Epidermal melanocyte (primary cell): Measurements from ENCODE around the gene PTPN14.

Source experiments
- DNase-seq: peaks from one replicate; pipeline ENCODE4 v3.0.0; 2011; ENCODE audit warnings: low spot score; ENCODE audit not compliant: insufficient read length

The PTPN14 gene

GRCh38 chr1:214316593-214316992, 234.8 kb downstream of the PTPN14 start:
- no peak for DNase-seq

GRCh38 chr1:214314178-214314843, 237.1 kb downstream of the PTPN14 start:
- DNase-seq, result no peak

- DNase-seq, result no peak
Observed at GRCh38 chr1:214312530-214313051, 238.8 kb downstream of the PTPN14 start.

GRCh38 chr1:214310777-214311690, 240.4 kb downstream of the PTPN14 start:
- DNase-seq, result no peak

GRCh38 chr1:214310010-214310409, 241.4 kb downstream of the PTPN14 start:
- no peak for DNase-seq

- no peak for DNase-seq
Observed at GRCh38 chr1:214306269-214306668, 245.1 kb downstream of the PTPN14 start.

GRCh38 chr1:214305164-214305751, 246.1 kb downstream of the PTPN14 start:
- no peak for DNase-seq

- DNase-seq, result no peak
Observed at GRCh38 chr1:214303141-214303930, 248.1 kb downstream of the PTPN14 start.

- no peak for DNase-seq
Observed at GRCh38 chr1:214301526-214301925, 249.9 kb downstream of the PTPN14 start.

- no peak for DNase-seq
Observed at GRCh38 chr1:214300149-214300780, 251.1 kb downstream of the PTPN14 start.
